Breast epithelium (tissue), 4 donors: ENCODE results near the gene MFSD1. TPM values are rescaled to one million over a fixed set of nuclear protein-coding genes. Genes with fewer than 3 reads are reported as not detected.
A peak's percentile ranks its signal among the peaks of the same experiment; 100 is the strongest.

Source experiments
- DNase-seq, 2 donors: peaks; one replicate each; pipeline ENCODE4 v3.0.0-alpha.2; 2019; ENCODE audit warnings: low spot score in 2 of 2
- H3K27ac ChIP-seq, 2 donors: fragments of 200-600 bp; sonication (generic) in 1 of 2; one replicate each; pipeline ENCODE4 v1.5.1; 2016 to 2019; ENCODE audit warnings: mild to moderate bottlenecking in 1 of 2
- H3K27me3 ChIP-seq, 2 donors: fragments of 200-600 bp; sonication (generic) in 1 of 2; one replicate each; pipeline versions ENCODE4 v1.5.1 to v1.6.0; 2017 to 2019; ENCODE audit warnings: control low read depth in 1 of 2, mild to moderate bottlenecking in 1 of 2
- H3K36me3 ChIP-seq: fragments of 200-600 bp; one replicate; pipeline ENCODE4 v1.5.1; 2019
- H3K4me1 ChIP-seq, 2 donors: fragments of 200-600 bp; sonication (generic); one replicate each; pipeline ENCODE4 v1.5.1; 2016 to 2019; ENCODE audit warnings: control low read depth in 1 of 2
- H3K4me3 ChIP-seq, 3 donors: fragments of 200-600 bp; sonication (generic); 1 replicate in 2 of 3; 2 replicates in 1 of 3; pipeline ENCODE4 v1.5.1; 2016 to 2019; ENCODE audit warnings: mild to moderate bottlenecking in 3 of 3, moderate library complexity in 2 of 3
- H3K9me3 ChIP-seq, 2 donors: fragments of 200-600 bp; sonication (generic) in 1 of 2; one replicate each; pipeline ENCODE4 v1.5.1; 2016 to 2019; ENCODE audit warnings: control low read depth in 1 of 2
- POLR2A ChIP-seq: fragments of 450-650 bp; IDR thresholded peaks from one replicate; pipeline ENCODE4 v1.6.1; 2016; ENCODE audit warnings: antibody characterized with exemption, mild to moderate bottlenecking, moderate library complexity
- POLR2AphosphoS5 ChIP-seq, 3 donors: sonication (generic); formaldehyde crosslinking; IDR thresholded peaks; one replicate each; pipeline ENCODE4 v1.6.1; 2017; ENCODE audit warnings: antibody characterized with exemption in 3 of 3
- intact Hi-C: fragments of 100-400 bp; cut with DNase I; formaldehyde crosslinking; loops from one replicate; pipeline ENCODE4 v1.15.1; 2023; ENCODE audit warnings: low total_unique reads
- total RNA-seq, 3 donors: library from RNA; depleted of rRNA; stranded (reverse); fragments of >200 nt; gene quantifications; one replicate each; pipeline ENCODE4 v1.1.0, GENCODE V29; 2016
- TF ChIP-seq, protein P1 (sequence below), 3 donors: fragments of 450-650 bp; IDR thresholded peaks; one replicate each; pipeline ENCODE4 v1.5.1; 2016 to 2017; ENCODE audit warnings: antibody characterized with exemption in 3 of 3, mild to moderate bottlenecking in 3 of 3, moderate library complexity in 3 of 3

MFSD1 gene, protein sequence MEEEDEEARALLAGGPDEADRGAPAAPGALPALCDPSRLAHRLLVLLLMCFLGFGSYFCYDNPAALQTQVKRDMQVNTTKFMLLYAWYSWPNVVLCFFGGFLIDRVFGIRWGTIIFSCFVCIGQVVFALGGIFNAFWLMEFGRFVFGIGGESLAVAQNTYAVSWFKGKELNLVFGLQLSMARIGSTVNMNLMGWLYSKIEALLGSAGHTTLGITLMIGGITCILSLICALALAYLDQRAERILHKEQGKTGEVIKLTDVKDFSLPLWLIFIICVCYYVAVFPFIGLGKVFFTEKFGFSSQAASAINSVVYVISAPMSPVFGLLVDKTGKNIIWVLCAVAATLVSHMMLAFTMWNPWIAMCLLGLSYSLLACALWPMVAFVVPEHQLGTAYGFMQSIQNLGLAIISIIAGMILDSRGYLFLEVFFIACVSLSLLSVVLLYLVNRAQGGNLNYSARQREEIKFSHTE
- total RNA-seq, result 100 to 1,000 TPM in 2 of 3 donors, 10 to 100 TPM in 1; 76.7 to 134 (median 125) TPM

DNA sequence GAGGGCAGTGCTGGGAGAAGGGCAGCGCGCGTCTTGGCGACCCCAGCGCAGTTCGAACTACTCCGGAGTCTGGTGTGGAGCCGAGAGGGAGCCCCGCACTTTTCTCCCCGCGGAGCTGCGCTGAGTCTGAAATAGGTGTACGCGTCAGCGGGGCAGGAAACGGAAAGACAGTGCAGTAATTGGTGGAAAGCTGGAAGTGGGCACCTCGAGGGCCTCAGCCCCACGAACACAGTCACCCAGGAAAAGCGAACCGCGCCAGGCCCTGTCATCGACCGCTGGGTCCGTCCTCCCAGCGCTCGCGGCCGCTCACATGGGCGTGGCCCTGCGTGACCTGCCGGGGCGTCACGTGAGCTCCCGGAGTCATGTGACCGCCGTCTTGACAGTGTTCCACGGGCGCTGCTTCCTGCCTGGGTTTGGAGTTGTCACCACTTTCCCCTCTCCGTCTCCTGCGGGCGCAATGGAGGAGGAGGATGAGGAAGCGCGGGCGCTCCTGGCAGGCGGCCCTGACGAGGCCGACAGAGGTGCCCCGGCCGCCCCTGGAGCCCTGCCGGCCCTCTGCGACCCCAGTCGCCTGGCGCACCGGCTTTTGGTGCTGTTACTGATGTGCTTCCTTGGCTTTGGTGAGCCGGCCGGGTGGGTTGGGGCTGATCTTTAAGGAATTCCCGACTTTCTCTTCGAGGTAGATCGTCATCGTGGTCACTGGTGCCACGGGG, at the start of gene MFSD1:
Gene MFSD1, plus strand, starts transcription at position 359 of the 713 bp plus-strand sequence. Its CDS starts 99 bp downstream, at position 458.
- no peaks in the 10 kb centered on the region for H3K36me3 ChIP-seq
- peak within 1 kb of the TSS; percentile 87 to 89 for H3K27ac ChIP-seq
- H3K4me3 ChIP-seq, result peak within 1 kb of the TSS; percentile 83 to 98 (median 90)
- peak; percentile 92 to 94 for DNase-seq
- H3K9me3 ChIP-seq, result no peaks in the 10 kb centered on the region
- intact Hi-C loops, result no loop called here
- H3K27me3 ChIP-seq, result no peaks in the 10 kb centered on the region
- peaks cover 0 to 11% of the 10 kb centered on the region in 2 donors for H3K4me1 ChIP-seq
- TF ChIP-seq, protein P1, sequence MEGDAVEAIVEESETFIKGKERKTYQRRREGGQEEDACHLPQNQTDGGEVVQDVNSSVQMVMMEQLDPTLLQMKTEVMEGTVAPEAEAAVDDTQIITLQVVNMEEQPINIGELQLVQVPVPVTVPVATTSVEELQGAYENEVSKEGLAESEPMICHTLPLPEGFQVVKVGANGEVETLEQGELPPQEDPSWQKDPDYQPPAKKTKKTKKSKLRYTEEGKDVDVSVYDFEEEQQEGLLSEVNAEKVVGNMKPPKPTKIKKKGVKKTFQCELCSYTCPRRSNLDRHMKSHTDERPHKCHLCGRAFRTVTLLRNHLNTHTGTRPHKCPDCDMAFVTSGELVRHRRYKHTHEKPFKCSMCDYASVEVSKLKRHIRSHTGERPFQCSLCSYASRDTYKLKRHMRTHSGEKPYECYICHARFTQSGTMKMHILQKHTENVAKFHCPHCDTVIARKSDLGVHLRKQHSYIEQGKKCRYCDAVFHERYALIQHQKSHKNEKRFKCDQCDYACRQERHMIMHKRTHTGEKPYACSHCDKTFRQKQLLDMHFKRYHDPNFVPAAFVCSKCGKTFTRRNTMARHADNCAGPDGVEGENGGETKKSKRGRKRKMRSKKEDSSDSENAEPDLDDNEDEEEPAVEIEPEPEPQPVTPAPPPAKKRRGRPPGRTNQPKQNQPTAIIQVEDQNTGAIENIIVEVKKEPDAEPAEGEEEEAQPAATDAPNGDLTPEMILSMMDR (IDR thresholded peaks at IDR 0.05), result no peak
- TF ChIP-seq POLR2AphosphoS5 (IDR thresholded peaks at IDR 0.05) (peak; percentile 92 to 97 (median 93)), POLR2A (peak; percentile 68)

DNA sequence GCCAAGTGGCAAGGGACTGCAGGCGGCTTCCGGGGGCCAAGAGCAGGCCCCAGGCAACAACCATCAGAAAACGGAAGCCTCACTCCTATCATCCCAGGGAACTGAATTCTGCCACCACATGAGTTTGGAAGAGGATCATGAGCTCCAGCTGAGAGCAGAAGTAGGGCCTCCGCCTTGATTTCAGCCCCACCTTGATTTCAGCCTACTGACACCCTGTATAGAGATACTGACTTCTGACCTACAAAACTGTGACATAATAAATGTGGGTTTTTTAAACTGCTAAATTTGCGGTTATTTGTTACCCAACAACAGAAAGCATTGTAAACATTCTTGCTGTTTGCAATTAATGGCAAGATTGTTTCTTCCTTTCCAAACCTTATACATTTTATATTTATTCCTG, 48.0 kb upstream of the MFSD1 start:
- TF ChIP-seq, protein P1 (IDR thresholded peaks at IDR 0.05), result no peak
- TF ChIP-seq POLR2AphosphoS5 (IDR thresholded peaks at IDR 0.05) (no peak), POLR2A (no peak)
- intact Hi-C loops, result no loop called here
- H3K27ac ChIP-seq, result no peak overlapping the region
- H3K4me1 ChIP-seq, result no peaks in the 10 kb centered on the region
- no peak overlapping the region for H3K4me3 ChIP-seq
- no peaks in the 10 kb centered on the region for H3K27me3 ChIP-seq
- H3K36me3 ChIP-seq, result no peaks in the 10 kb centered on the region
- DNase-seq, result no peak
- no peaks in the 10 kb centered on the region for H3K9me3 ChIP-seq

DNA sequence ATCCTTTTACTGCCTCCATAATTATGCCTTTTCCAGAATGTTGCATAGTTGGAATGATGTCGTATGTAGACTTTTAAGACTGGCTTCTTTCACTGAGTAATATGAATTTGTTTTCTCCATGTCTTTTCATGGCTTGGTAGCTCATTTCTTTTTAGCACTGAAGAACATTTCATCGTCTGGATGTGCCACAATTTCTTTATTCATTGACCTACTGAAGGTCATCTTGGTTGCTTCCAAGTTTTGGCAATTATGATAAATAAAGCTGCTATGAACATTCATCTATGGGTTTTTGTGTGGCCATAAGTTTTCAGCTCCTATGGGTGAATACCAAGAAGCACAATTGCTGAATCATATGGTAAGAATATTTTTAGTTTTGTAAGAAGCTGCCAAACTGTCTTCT, 46.4 kb upstream of the MFSD1 start:
- Histone ChIP-seq H3K9me3 (no peaks in the 10 kb centered on the region), H3K4me3 (no peak overlapping the region), H3K4me1 (no peaks in the 10 kb centered on the region), H3K27ac (peak overlapping the region in 1 of 2 donors; percentile 2), H3K36me3 (no peaks in the 10 kb centered on the region), H3K27me3 (no peaks in the 10 kb centered on the region)
- no peak for DNase-seq
- TF ChIP-seq POLR2A, result no peak
- TF ChIP-seq, protein P1 (IDR thresholded peaks at IDR 0.05), result no peak
- no peak for TF ChIP-seq POLR2AphosphoS5 (IDR thresholded peaks at IDR 0.05)
- intact Hi-C loops, result no loop called here

DNA sequence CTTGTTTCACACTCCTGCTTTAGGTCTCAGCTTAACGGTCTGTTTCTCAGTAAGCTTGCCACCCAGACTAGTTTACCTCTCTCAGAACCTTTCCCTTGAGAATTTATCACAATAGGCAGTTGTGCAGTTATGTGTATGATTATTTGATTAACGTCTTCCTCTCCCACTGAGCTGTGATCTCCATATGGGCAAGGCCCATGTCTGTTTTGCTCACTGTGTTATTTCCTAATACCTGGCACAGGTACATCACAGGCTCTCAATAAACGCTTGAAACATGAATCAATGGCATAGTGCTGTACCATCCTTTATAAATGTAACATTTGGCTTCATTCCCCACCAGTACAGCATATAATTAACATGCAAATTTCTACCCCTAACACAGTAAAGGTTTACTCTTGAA, 40.5 kb upstream of the MFSD1 start:
- Histone ChIP-seq H3K4me1 (peaks cover 7 to 20% of the 10 kb centered on the region in 2 donors), H3K36me3 (no peaks in the 10 kb centered on the region), H3K4me3 (no peak overlapping the region), H3K27ac (peak overlapping the region; percentile 61 to 72), H3K9me3 (no peaks in the 10 kb centered on the region), H3K27me3 (no peaks in the 10 kb centered on the region)
- TF ChIP-seq POLR2A (no peak), POLR2AphosphoS5 (IDR thresholded peaks at IDR 0.05) (no peak)
- TF ChIP-seq, protein P1 (IDR thresholded peaks at IDR 0.05), result no peak
- no peak for DNase-seq
- intact Hi-C loops, result no loop called here

DNA sequence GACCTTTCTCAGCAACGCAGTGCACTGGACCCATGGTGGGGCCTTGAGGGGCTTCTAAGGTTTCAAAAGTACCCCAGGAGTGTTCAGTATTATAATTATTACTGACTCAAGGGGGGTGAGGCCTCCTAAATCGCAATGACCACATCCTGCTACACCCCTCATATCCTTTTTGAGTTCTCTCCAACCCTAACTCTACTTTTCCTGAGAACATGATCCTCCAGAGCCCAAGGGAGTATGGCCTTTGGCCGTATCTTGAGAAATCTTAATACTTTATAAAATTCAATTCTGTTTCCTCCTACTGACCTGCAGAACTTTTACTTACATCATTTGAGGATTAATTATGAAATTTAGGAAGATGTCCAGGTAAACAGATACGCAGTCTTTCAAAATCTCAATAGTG, 39.2 kb upstream of the MFSD1 start:
- H3K9me3 ChIP-seq, result no peaks in the 10 kb centered on the region
- intact Hi-C loops, result no loop called here
- TF ChIP-seq POLR2A (no peak), POLR2AphosphoS5 (IDR thresholded peaks at IDR 0.05) (no peak)
- TF ChIP-seq, protein P1 (IDR thresholded peaks at IDR 0.05), result no peak
- no peak overlapping the region for H3K4me3 ChIP-seq
- peaks cover 10 to 22% of the 10 kb centered on the region in 2 donors for H3K4me1 ChIP-seq
- H3K27me3 ChIP-seq, result no peaks in the 10 kb centered on the region
- DNase-seq, result no peak
- H3K36me3 ChIP-seq, result no peaks in the 10 kb centered on the region
- H3K27ac ChIP-seq, result peak overlapping the region; percentile 61 to 90
